ENCODE measurements around the gene LY9. TPM values are rescaled to one million over a fixed set of nuclear protein-coding genes. Genes with fewer than 3 reads are reported as not detected.

LY9 gene, protein sequence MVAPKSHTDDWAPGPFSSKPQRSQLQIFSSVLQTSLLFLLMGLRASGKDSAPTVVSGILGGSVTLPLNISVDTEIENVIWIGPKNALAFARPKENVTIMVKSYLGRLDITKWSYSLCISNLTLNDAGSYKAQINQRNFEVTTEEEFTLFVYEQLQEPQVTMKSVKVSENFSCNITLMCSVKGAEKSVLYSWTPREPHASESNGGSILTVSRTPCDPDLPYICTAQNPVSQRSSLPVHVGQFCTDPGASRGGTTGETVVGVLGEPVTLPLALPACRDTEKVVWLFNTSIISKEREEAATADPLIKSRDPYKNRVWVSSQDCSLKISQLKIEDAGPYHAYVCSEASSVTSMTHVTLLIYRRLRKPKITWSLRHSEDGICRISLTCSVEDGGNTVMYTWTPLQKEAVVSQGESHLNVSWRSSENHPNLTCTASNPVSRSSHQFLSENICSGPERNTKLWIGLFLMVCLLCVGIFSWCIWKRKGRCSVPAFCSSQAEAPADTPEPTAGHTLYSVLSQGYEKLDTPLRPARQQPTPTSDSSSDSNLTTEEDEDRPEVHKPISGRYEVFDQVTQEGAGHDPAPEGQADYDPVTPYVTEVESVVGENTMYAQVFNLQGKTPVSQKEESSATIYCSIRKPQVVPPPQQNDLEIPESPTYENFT
- total RNA-seq (2011; cell fraction: chromatin; rRNA removed; ENCODE audit: low replicate concordance): not detected in 2 replicates
- not detected in 2 replicates for total RNA-seq (2011; cell fraction: nucleolus; rRNA removed)
- total RNA-seq (2011; cell fraction: nucleoplasm; rRNA removed): not detected in 2 replicates
- total RNA-seq (2014; rRNA removed) (not detected in 2 replicates), total RNA-seq (2014; rRNA removed; fragmentation: Illumina TruSeq; extraction: Trizol) (not detected in 2 replicates), total RNA-seq (2015; rRNA removed; fragmentation: Illumina TruSeq; extraction: Trizol) (not detected in 2 replicates), total RNA-seq (2021) (not detected in 2 replicates), polyA plus RNA-seq (2011; rRNA removed) (not detected in 2 replicates), polyA plus RNA-seq (2014; fragmentation: Illumina TruSeq; extraction: Trizol) (not detected in 2 replicates), polyA plus RNA-seq (2014; fragmentation: Nextera tagmentation; extraction: Ambion mirVana) (not detected), polyA plus RNA-seq (2014; rRNA removed) (not detected in 2 replicates), polyA minus RNA-seq (2011; rRNA and poly(A)+ RNA removed) (not detected in 2 replicates), Bru-seq, nascent RNA (not detected), BruChase-seq, experiment 1, labeled RNA remaining after a 2-hour chase (not detected), BruChase-seq, experiment 2, labeled RNA remaining after a 6-hour chase (not detected)
- polyA plus RNA-seq (2011; cell fraction: cytosol; rRNA removed): not detected in 2 replicates
- polyA plus RNA-seq (2011; cell fraction: nucleus; rRNA removed): not detected in 2 replicates
- not detected in 2 replicates for polyA plus RNA-seq (2012)
- polyA minus RNA-seq (2011; cell fraction: cytosol; rRNA and poly(A)+ RNA removed): not detected in 2 replicates
- not detected in 2 replicates for polyA minus RNA-seq (2011; cell fraction: nucleus; rRNA and poly(A)+ RNA removed)
- long read RNA-seq, experiment 1: 0 reads
- long read RNA-seq, experiment 2: 0 reads
- long read RNA-seq, experiment 3: 0 reads

DNA sequence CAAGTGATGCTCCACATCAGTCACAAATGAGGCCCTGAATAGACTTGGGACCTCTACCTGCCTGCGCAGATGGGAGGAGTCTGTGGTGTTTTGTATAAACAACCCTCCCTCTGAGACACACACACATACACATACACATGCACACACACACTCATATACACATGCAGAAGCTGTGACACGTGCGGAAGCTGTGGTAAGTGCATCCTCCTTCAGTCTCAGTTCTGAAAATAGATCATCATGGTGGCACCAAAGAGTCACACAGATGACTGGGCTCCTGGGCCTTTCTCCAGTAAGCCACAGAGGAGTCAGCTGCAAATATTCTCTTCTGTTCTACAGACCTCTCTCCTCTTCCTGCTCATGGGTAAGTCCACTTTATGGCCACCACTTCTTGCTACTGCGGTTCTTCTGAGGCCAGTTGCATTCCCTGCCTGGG is at the start of gene LY9:
LY9 (plus strand) TSS at position 224 of the 433 bp plus-strand sequence; CDS start at position 238, 14 bp downstream.
- CTCF ChIA-PET (ENCODE audit: low intra/inter-chr PET ratio): no interaction called here
- 0% methylated on average over 4 of the region's 4 CpGs for WGBS (ENCODE audit: insufficient coverage, low coverage, missing lambda C conversion rate)
- no peak within 1 kb of the TSS for H3K4me2 ChIP-seq (ENCODE audit: insufficient read depth, low read length)

More for the DNA sequence above, at the start of gene LY9:
- no peaks in the 10 kb centered on the region; the same call in 1 of the 2 replicates for H4K20me1 ChIP-seq (replicated peaks; ENCODE audit: control insufficient read depth, insufficient read depth, low read length)
- DNase-seq (ENCODE audit: extremely low read depth in 1 of 4, low spot score in 3 of 4) (no peak), ATAC-seq (no peak), FAIRE-seq (no peak)
- H3K27ac ChIP-seq (ENCODE audit: extremely low read depth, low read depth, low read length): no peak within 1 kb of the TSS
- intact Hi-C loops (cut with micrococcal nuclease): no loop called here
- H3K9me3 ChIP-seq (replicated peaks; ENCODE audit: control insufficient read depth, insufficient read depth, low read depth, low read length): no peaks in the 10 kb centered on the region
- no peak within 1 kb of the TSS for H2AFZ ChIP-seq (ENCODE audit: low read depth, low read length)
- TF ChIP-seq YY1 (IDR thresholded peaks at IDR 0.05; ENCODE audit: borderline replicate concordance in 1 of 3, control insufficient read depth in 1 of 3, extremely low read depth in 1 of 3, insufficient read depth in 3 of 3, insufficient read length in 1 of 3, insufficient replicate concordance in 2 of 3, low read depth in 1 of 3, low read length in 2 of 3) (peak in 1 of 3 experiments; percentile 34), ZNF134 (CRISPR knock-in tag; conservative IDR thresholded peaks at IDR 0.05) (no peak)
- H3K9me1 ChIP-seq (ENCODE audit: control insufficient read depth, insufficient read depth, low read length): no peaks in the 10 kb centered on the region
- no peaks in the 10 kb centered on the region for H3K4me1 ChIP-seq (replicated peaks in 1 of 2; ENCODE audit: control insufficient read depth in 2 of 2, insufficient read depth in 2 of 2, low read length in 2 of 2)
- peaks cover 0 to 19% of the 10 kb centered on the region in 2 experiments; a peak in 3 of 5 replicates for H3K27me3 ChIP-seq (ENCODE audit: control insufficient read depth in 2 of 2, insufficient read depth in 2 of 2, low read length in 2 of 2)
- POLR2A ChIA-PET: interaction anchor here (0.9 kb wide), 1 partner anchor 16 kb away, joined by 3 read pairs; no protein-coding TSS in a partner anchor
- in situ Hi-C loops (cut with MboI): no loop called here
- no peaks in the 10 kb centered on the region for H3K79me2 ChIP-seq (ENCODE audit: control insufficient read depth, insufficient read depth, low read length)
- no TSS peak for BruUV-seq (replicated peaks)
- H3K9ac ChIP-seq (ENCODE audit: insufficient read depth in 1 of 2, low read depth in 2 of 2, low read length in 2 of 2): no peak within 1 kb of the TSS
- no peaks in the 10 kb centered on the region for H3K36me3 ChIP-seq (ENCODE audit: control insufficient read depth, insufficient read depth, low read length)
- no peak within 1 kb of the TSS for H3K4me3 ChIP-seq

All from K562 (cell line).